Keratinocyte (primary cell): ENCODE data around the gene SMARCA5. TPM values are rescaled to one million over a fixed set of nuclear protein-coding genes. Genes with fewer than 3 reads are reported as not detected.

ENCODE experiments used
- DNase-seq: peaks from one replicate; pipeline ENCODE4 v3.0.0-alpha.2; 2011; ENCODE audit warnings: low read depth, missing footprints, low spot score
- FAIRE-seq: peaks from 2 replicates; lab custom pipeline; 2011; peaks lifted over from hg19 to GRCh38; lab: Jason Lieb, UNC
- H2AFZ ChIP-seq: 2 replicates; pipeline ENCODE4 v1.6.0; 2012; ENCODE audit warnings: low read length, control low read depth, inconsistent platforms; ENCODE audit not compliant: control insufficient read depth
- H3K27ac ChIP-seq: 2 replicates; pipeline ENCODE4 v1.5.1; 2011; ENCODE audit warnings: low read length; ENCODE audit not compliant: control insufficient read depth, insufficient read depth
- H3K27me3 ChIP-seq: 3 replicates; pipeline ENCODE4 v1.6.0; 2011; ENCODE audit warnings: low read length; ENCODE audit not compliant: control insufficient read depth, insufficient read depth; ENCODE audit errors: extremely low read depth
- H3K36me3 ChIP-seq, 2 experiments: 2 replicates in 1 of 2; 3 replicates in 1 of 2; pipeline ENCODE4 v1.5.1; 2011; ENCODE audit warnings: low read length in 2 of 2, mild to moderate bottlenecking in 1 of 2; ENCODE audit not compliant: control insufficient read depth in 2 of 2, insufficient read depth in 2 of 2; ENCODE audit errors: extremely low read depth in 1 of 2
- H3K4me1 ChIP-seq: 3 replicates; pipeline ENCODE4 v1.5.1; 2011; ENCODE audit warnings: low read length; ENCODE audit not compliant: control insufficient read depth, insufficient read depth; ENCODE audit errors: extremely low read depth
- H3K4me2 ChIP-seq: 3 replicates; pipeline ENCODE4 v1.6.0; 2011; ENCODE audit warnings: low read depth, low read length; ENCODE audit not compliant: control insufficient read depth, insufficient read depth; ENCODE audit errors: extremely low read depth
- H3K4me3 ChIP-seq, 3 experiments: fragments of 200-600 bp in 1 of 3; sonication (generic) in 1 of 3; 2 replicates in 2 of 3; 3 replicates in 1 of 3; pipeline ENCODE4 v1.5.1; 2011 to 2016; ENCODE audit warnings: low read length in 3 of 3, mild to moderate bottlenecking in 3 of 3, control low read depth in 2 of 3, inconsistent platforms in 1 of 3, low read depth in 1 of 3, mixed read lengths in 1 of 3, mixed run types in 1 of 3, moderate library complexity in 1 of 3; ENCODE audit not compliant: control insufficient read depth in 2 of 3, insufficient read depth in 2 of 3; ENCODE audit errors: extremely low read depth in 1 of 3
- H3K79me2 ChIP-seq: 2 replicates; pipeline ENCODE4 v1.6.0; 2012; ENCODE audit warnings: low read length; ENCODE audit not compliant: control insufficient read depth, insufficient read depth
- H3K9ac ChIP-seq: 3 replicates; pipeline ENCODE4 v1.6.0; 2011; ENCODE audit warnings: low read length; ENCODE audit not compliant: control insufficient read depth, insufficient read depth; ENCODE audit errors: extremely low read depth
- H3K9me1 ChIP-seq: 3 replicates; pipeline ENCODE4 v1.6.0; 2011; ENCODE audit warnings: low read length; ENCODE audit not compliant: control insufficient read depth, insufficient read depth; ENCODE audit errors: extremely low read depth
- H3K9me3 ChIP-seq: 2 replicates; pipeline ENCODE4 v1.5.1; 2012; ENCODE audit warnings: low read depth, low read length; ENCODE audit not compliant: control insufficient read depth
- H4K20me1 ChIP-seq: 3 replicates; pipeline ENCODE4 v1.6.0; 2011; ENCODE audit warnings: low read length; ENCODE audit not compliant: control insufficient read depth, insufficient read depth; ENCODE audit errors: extremely low read depth
- EZH2 ChIP-seq: IDR thresholded peaks from one replicate; pipeline ENCODE4 v1.6.1; 2012; ENCODE audit warnings: inconsistent platforms, mild to moderate bottlenecking, low read length, moderate library complexity
- dilution Hi-C: fragments of 300-500 bp; cut with MboI; formaldehyde crosslinking; loops from one replicate; pipeline ENCODE4 v1.7.0; 2020; ENCODE audit warnings: low sequenced_read_pairs; ENCODE audit not compliant: extremely low pct_ligation_motif_present
- polyA plus RNA-seq, 5 experiments: library from polyadenylated mRNA; depleted of rRNA in 3 of 5; stranded (reverse) in 3 of 5; stranded (forward) in 1 of 5; unstranded in 1 of 5; fragments of >200 nt; gene quantifications; 1 replicate in 1 of 5; 2 replicates in 3 of 5; 3 replicates in 1 of 5; pipeline versions ENCODE4 v1.2.1 to v1.2.3, GENCODE V29; 2011 to 2012; ENCODE audit warnings: missing spikeins in 2 of 5, low read depth in 1 of 5, low replicate concordance in 1 of 5
- TF ChIP-seq, protein P1 (sequence below), 3 experiments: IDR thresholded peaks in 1 of 3; conservative IDR thresholded peaks in 1 of 3; optimal IDR thresholded peaks in 1 of 3; 2 replicates in 2 of 3; 3 replicates in 1 of 3; pipeline versions ENCODE3 to v1.5.1; 2011; ENCODE audit warnings: low read length in 3 of 3, mild to moderate bottlenecking in 3 of 3, moderate library complexity in 2 of 3, control low read depth in 1 of 3, inconsistent platforms in 1 of 3; ENCODE audit not compliant: insufficient read depth in 2 of 3; ENCODE audit errors: extremely low read depth in 1 of 3

The SMARCA5 gene
- polyA plus RNA-seq, 1 donor (not counting 4 experiments of a cell fraction or from before 2014, with no cell fraction given): 24.7 TPM

- no peaks in the 10 kb centered on the region for H3K4me1 ChIP-seq
- H4K20me1 ChIP-seq: peaks cover 3% of the 10 kb centered on the region
- peak overlapping the region; percentile 94 for H3K4me2 ChIP-seq
- H3K9me3 ChIP-seq: no peaks in the 10 kb centered on the region
- dilution Hi-C loops: no loop called here
- no peak overlapping the region for H3K27ac ChIP-seq
- peak; percentile 13 for DNase-seq
- H3K79me2 ChIP-seq: no peaks in the 10 kb centered on the region
- H3K27me3 ChIP-seq: peaks cover 9% of the 10 kb centered on the region
- FAIRE-seq: peak; percentile 34
- H3K36me3 ChIP-seq: no peaks in the 10 kb centered on the region
- no peaks in the 10 kb centered on the region for H3K9me1 ChIP-seq
- TF ChIP-seq, protein P1, sequence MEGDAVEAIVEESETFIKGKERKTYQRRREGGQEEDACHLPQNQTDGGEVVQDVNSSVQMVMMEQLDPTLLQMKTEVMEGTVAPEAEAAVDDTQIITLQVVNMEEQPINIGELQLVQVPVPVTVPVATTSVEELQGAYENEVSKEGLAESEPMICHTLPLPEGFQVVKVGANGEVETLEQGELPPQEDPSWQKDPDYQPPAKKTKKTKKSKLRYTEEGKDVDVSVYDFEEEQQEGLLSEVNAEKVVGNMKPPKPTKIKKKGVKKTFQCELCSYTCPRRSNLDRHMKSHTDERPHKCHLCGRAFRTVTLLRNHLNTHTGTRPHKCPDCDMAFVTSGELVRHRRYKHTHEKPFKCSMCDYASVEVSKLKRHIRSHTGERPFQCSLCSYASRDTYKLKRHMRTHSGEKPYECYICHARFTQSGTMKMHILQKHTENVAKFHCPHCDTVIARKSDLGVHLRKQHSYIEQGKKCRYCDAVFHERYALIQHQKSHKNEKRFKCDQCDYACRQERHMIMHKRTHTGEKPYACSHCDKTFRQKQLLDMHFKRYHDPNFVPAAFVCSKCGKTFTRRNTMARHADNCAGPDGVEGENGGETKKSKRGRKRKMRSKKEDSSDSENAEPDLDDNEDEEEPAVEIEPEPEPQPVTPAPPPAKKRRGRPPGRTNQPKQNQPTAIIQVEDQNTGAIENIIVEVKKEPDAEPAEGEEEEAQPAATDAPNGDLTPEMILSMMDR (optimal IDR thresholded peaks at IDR 0.05 in 1 of 3, IDR thresholded peaks at IDR 0.05 in 1 of 3, conservative IDR thresholded peaks at IDR 0.05 in 1 of 3; ENCODE audit: extremely low read depth in 1 of 3, insufficient read depth in 2 of 3, low read length in 3 of 3): peak; percentile 53 to 73 (median 53)
- TF ChIP-seq EZH2: no peak
- peak overlapping the region; percentile 89 for H2AFZ ChIP-seq
- peak overlapping the region; percentile 57 for H3K9ac ChIP-seq
- H3K4me3 ChIP-seq: peak overlapping the region; percentile 48 to 84 (median 55)
Measured at GRCh38 chr4:143558823-143559756, 45.6 kb downstream of the SMARCA5 start.

DNA sequence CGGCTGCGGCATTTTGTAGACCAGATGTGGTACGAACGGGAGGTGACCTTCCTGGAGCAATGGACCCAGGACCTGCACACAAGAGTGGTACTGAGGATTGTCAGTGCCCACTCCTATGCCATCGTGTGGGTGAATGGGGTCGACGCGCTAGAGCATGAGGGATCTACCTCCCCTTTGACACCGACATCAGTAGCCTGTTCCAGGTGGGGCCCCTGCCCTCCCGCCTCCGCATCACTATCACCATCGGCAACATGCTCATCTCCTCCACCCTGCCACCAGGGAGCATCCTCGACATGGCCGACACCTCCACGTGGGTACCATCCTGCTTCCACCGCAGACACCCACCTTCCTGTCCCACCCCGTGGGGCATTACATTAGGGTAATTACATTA, 46.2 kb downstream of the SMARCA5 start:
- Histone ChIP-seq H2AFZ (peak overlapping the region; percentile 89), H3K4me1 (no peaks in the 10 kb centered on the region), H3K27me3 (peaks cover 9% of the 10 kb centered on the region), H3K9me3 (no peaks in the 10 kb centered on the region), H3K9ac (peak overlapping the region; percentile 57), H4K20me1 (no peaks in the 10 kb centered on the region), H3K4me3 (peak overlapping the region; percentile 48 to 84 (median 55)), H3K27ac (no peak overlapping the region), H3K4me2 (peak overlapping the region; percentile 94), H3K9me1 (no peaks in the 10 kb centered on the region), H3K36me3 (no peaks in the 10 kb centered on the region), H3K79me2 (no peaks in the 10 kb centered on the region)
- FAIRE-seq (no peak), DNase-seq (no peak)
- TF ChIP-seq, protein P1 (optimal IDR thresholded peaks at IDR 0.05 in 1 of 3, IDR thresholded peaks at IDR 0.05 in 1 of 3, conservative IDR thresholded peaks at IDR 0.05 in 1 of 3; ENCODE audit: extremely low read depth in 1 of 3, insufficient read depth in 2 of 3, low read length in 3 of 3): no peak
- TF ChIP-seq EZH2: no peak
- dilution Hi-C loops: no loop called here
